Suppressor macrophage (primary cell): ENCODE measurements around the gene SLX4.

Experiments
- DNase-seq, 4 experiments: peaks; one replicate each; pipeline ENCODE4 v3.0.0-alpha.2; 2020 to 2022

SLX4 gene

GRCh38 chr16:3601614-3602319, 9.6 kb downstream of the SLX4 start:
- no peak for DNase-seq

DNA sequence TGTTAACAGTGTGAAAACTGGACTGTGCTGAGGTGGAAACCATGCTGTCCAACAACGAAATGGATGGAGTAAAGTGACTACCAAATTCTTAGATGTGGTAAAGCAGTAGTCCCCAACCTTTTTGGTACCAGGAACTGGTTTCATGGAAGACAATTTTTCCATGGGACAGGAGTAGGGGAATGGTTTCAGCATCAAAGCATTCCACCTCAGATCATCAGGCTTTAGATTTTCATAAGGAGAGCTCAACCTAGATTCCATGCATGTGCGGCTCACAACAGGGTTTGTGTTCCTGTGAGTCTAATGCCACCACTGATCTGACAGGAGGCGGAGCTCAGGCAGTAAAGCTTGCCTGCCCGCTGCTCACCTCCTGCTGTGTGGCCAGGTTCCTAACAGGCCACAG, 11.5 kb downstream of the SLX4 start:
- no peak for DNase-seq

DNA sequence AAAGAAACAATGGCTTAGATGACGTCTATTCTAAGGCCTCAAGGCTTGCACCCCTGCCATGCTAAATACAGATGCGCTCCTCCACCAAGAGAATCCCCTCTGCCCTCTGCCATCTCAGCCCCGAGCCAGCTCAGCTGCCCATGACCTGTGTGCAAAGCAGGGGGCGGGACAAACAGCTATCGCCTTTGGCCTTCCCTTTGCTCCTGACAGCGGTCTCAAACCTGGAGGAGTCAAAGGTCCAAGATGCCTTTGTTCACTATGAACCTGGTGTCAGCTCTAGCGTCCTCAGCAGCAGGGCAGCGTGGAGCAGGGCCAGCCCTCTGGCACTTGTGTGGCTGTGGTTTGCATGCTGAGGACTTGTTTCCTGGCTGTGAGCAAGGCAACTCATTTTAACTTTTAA, 12.3 kb downstream of the SLX4 start:
- DNase-seq = no peak

DNA sequence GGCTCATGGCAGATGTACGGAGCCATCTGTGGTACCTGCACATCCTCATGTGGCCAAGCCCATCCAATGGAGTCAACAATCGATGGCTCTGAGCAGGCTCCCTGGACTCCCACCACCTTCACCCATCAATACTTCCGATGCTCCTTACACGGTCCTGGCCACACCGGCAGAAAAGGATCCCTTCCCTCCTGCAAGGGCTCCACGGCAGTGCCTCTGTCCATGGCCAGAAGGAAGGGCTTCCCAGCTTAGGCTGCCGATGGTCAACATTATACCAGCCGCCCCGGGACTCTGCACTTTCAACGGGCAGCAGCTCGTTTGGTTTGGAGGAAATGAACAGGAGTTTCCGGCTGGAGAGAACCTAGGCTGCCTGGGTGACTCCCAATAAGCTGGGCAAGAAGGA, 13.2 kb downstream of the SLX4 start:
- DNase-seq = no peak

DNA sequence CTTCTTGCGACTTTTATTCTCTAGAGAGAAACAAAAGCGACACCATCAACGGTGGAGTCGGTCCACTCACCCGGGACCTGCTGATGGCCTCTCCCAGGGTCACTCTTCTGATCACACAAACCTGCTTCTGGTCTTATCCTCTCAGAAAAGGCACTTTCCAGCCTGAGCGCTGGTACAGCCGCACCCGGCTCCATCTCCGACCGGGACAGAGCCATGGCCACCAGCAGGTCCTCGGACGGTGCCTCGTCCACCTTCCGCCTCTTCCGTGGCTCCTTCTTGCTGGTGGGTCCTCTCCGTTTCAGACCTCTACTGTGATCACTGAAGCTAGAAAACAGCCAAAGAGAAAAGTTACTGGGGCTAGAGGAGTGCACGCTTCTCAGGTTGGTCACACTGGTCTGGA, 13.7 kb downstream of the SLX4 start:
- no peak for DNase-seq

DNA sequence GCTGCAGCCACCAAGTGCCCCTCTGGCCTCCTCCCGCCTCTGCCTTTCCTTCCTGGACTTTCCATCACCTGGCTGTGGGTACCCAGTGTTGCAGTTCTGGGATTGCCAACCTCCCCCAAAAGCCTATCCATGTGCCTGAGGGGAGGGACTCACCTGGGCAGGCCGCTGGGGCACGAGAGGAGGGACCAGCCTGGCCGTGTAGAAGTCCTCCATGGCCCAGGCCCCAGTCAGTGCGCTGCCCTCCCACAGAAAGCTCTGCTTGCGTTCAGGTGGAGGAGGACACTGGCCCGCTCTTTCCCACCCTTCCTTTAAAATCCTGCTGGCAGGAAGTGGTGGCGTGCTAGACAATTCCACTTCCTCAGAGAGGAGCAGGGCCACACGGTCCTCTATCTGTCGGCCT, 14.2 kb downstream of the SLX4 start:
- DNase-seq = peak in 1 of 4 experiments; percentile 20

DNA sequence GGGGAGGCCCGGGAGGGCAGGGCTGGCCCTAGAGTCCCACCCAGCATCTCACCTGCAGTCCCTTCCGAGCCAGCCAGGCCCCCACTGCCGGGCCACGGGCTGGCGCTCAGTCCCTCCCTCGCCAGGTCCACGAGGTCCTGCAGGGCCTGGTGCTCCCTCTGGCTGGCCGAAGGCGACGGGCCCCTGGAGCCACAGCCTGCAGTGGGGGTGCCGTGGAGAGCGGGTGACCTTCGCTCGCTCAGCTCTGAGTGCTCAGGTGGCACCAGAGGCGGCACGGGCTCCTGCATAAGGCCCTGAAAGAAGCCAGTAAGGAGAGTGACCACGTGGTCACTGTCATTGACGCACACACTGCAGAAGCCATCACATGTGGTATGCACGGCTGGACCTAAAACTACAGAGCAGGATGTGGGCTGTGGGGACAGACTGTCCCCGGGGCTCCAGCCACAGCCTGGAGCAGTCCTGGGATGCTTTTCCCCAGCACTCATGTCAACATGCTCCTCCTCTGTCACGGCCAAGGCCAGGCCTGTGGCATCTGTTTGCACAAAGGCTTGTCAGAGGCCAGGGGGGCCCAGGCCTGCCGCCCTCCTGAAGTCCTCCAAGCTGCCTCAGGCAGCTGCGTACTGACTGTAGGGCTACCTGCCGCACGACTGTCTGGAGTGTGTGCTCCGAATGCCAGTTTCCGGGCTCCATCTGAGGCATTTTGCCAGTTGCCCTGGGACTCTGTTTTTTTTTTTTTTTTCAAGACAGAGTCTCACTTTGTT, 15.1 kb downstream of the SLX4 start:
- DNase-seq = no peak

- DNase-seq = no peak
These were observed 15.8 kb downstream of the SLX4 start for GRCh38 chr16:3595521-3596021.

GRCh38 chr16:3595110-3595486, 16.3 kb downstream of the SLX4 start:
- DNase-seq = no peak

GRCh38 chr16:3594316-3595109, 16.9 kb downstream of the SLX4 start:
- no peak for DNase-seq

DNA sequence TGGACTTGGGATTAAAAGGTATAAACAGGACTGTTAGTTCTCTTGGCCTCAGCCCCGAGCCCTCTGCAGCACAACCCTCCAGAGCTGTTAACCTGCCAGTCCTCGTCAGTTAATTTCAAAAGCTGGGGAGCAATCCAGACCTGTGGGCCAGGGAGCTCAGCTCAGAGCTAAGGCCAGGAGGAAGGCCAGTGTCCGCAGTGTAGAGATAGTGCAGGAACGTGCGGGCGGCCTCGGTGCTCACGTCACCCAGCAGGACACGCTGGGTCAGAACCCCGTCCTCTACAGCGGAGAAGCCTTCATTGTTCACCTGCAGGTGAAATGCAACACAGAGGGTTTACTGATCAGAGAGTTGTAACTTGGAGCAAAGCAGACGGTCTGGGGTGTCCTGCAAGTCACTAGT, 18.8 kb downstream of the SLX4 start:
- no peak for DNase-seq

- DNase-seq = no peak
These were observed 19.4 kb downstream of the SLX4 start for GRCh38 chr16:3591991-3592390.

DNA sequence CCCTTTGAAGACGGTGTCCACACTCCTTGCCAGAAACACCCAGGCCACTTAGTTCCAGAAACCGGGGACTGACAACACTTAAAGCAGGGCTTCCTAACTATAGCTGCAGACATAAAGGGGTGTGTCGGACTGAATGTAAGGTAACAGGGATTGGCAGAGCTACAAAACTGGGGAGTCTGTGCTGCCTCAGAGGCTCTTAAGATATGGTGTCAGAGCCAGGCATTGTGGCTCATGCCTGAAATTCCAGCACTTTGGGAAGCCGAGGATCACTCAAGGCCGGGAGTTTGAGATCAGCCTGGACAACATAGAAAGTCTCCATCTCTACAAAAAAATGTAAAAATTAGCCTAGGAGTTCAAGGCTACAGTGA, 20.0 kb downstream of the SLX4 start:
- DNase-seq = no peak

DNA sequence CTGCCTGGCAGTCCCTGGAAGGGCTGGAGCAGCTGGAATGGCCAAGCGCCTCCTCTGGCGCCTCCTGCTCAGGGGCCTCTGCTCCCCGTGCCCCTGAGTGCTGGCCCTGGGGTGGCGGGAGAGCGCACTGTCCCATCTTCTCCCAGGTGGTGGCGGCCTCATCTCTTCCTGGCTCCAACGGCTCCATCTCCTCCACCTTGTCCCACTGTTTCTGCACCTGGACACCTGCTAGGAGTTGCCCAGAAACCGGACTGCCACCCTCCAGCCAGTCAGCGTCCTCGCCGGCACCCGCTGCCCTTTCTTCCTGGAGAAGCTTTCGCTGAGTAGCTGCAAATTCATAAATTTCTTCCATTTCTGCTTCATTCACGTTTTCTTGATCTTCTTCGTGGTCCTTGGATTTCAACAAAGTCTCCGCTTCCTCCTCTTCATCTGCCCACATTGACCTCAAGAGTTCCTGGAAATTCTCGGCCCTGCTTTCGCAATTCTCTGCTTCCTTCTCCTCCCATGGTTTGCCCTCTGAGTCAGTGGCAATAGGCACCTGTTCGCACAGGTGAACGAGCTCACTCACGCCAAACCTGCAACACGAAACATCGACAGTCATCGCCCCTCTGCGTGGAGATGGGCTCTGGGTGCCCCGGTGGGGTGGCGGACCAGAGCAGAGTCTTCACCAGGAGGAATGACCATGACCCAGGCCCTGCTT, 20.5 kb downstream of the SLX4 start:
- peak; percentile 67 to 87 (median 82) for DNase-seq

GRCh38 chr16:3589991-3590701, 21.3 kb downstream of the SLX4 start:
- no peak for DNase-seq

DNA sequence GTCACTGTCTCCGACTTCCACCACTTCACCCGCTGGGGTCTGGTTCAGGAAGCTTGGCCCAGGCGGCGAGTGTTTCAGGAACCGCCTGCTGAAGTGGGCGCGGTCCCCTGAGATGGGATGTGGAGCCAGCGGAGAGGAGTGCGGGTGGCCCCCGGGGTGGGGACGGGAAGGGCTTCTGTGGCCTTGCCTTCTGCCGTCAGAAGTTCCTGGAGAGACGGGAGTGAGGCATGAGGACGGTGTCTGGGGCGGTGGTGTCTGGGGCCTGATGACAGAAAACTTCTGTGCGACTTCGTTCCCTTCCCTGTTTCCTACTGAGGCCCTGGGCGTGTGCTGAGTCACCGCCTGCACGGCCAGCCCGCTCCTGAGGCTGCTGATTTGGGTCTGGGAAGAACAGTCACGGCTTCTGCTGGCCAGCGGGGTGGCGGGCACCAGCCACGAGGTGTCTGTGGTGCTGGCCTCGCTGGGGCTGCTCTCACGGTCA, 21.9 kb downstream of the SLX4 start:
- peak; percentile 88 to 93 (median 91) for DNase-seq

DNA sequence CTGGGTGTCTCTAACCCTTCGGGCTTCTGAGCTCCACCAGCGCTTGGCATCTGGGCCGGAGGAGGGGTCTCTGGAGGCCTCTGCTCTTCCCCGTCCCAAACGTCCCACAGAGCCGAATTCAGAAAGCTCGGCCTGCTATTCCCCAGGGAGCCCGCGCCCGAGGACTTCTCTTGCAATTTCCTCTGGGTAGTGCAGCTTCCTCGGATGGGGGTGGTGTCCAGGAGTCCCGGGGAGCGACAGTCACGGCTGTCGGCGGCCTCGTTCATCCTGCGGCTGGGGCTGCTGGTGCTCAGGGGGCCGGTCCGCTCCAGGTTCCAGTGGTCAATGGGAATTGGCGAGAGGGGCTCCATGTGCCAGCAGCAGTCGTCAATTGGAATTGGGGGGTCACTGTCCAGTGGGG, 22.4 kb downstream of the SLX4 start:
- DNase-seq = peak in 2 of 4 experiments; percentile 29 to 41

- no peak for DNase-seq
These were observed 23.8 kb downstream of the SLX4 start for GRCh38 chr16:3587547-3588110.

- no peak for DNase-seq
These were observed 27.0 kb downstream of the SLX4 start for GRCh38 chr16:3584412-3584811.

GRCh38 chr16:3583303-3584038, 27.9 kb downstream of the SLX4 start:
- no peak for DNase-seq
